HFFc6 (cell line): ENCODE data around the gene GJA3. TPM values are rescaled to one million over a fixed set of nuclear protein-coding genes. Genes with fewer than 3 reads are reported as not detected.

Experiments used
- DNase-seq: peaks from one replicate; pipeline ENCODE4 v3.0.0-alpha.2; 2018
- H3K27ac Mint-ChIP-seq: 2 replicates; pipeline ENCODE4 v1.8.0; 2020; ENCODE audit warnings: mild to moderate bottlenecking, mixed read lengths
- H3K27me3 Mint-ChIP-seq: 2 replicates; pipeline ENCODE4 v1.8.0; 2021; ENCODE audit warnings: mild to moderate bottlenecking, moderate library complexity, mixed read lengths; ENCODE audit not compliant: insufficient read depth
- H3K36me3 Mint-ChIP-seq: 2 replicates; pipeline ENCODE4 v1.8.0; 2021; ENCODE audit warnings: low read depth, mixed read lengths
- H3K4me1 Mint-ChIP-seq: 2 replicates; pipeline ENCODE4 v1.8.0; 2020; ENCODE audit warnings: low read depth, mixed read lengths
- H3K4me3 Mint-ChIP-seq: 2 replicates; pipeline ENCODE4 v1.8.0; 2020; ENCODE audit warnings: mild to moderate bottlenecking, moderate library complexity, mixed read lengths
- H3K9me3 Mint-ChIP-seq: 2 replicates; pipeline ENCODE4 v1.8.0; 2020; ENCODE audit warnings: mild to moderate bottlenecking, mixed read lengths
- CTCF ChIP-seq: fragments of 200-600 bp; sonication (generic); IDR thresholded peaks from 2 replicates; pipeline ENCODE4 v1.5.0; 2021; ENCODE audit warnings: antibody characterized with exemption, mild to moderate bottlenecking
- total RNA-seq, 6 experiments: library from RNA; stranded (reverse); fragmentation: NEBNext Ultra II Directional; extraction: Animal tissue kit (Norgen Biotek cat#: 25700); gene quantifications; 2 replicates in 1 of 6; 3 replicates in 5 of 6; pipeline ENCODE4 v1.2.3, GENCODE V29; 2021

Gene GJA3
- total RNA-seq, 6 experiments from 2014 or later, result 0.09 to 0.14 (median 0.11) TPM

- Mint-ChIP-seq H3K9me3 (no peaks in the 10 kb centered on the region), H3K4me3 (no peak overlapping the region), H3K27ac (no peak overlapping the region), H3K27me3 (peaks cover 34% of the 10 kb centered on the region), H3K36me3 (no peaks in the 10 kb centered on the region), H3K4me1 (no peaks in the 10 kb centered on the region)
- no peak for DNase-seq
- TF ChIP-seq CTCF, result peak; percentile 87
Measured at GRCh38 chr13:20197361-20197834, 36.5 kb upstream of the GJA3 start.

- Mint-ChIP-seq H3K27me3 (peaks cover 47% of the 10 kb centered on the region), H3K4me1 (peaks cover 2% of the 10 kb centered on the region), H3K27ac (no peak overlapping the region), H3K4me3 (no peak overlapping the region), H3K36me3 (no peaks in the 10 kb centered on the region), H3K9me3 (no peaks in the 10 kb centered on the region)
- no peak for DNase-seq
- no peak for TF ChIP-seq CTCF
Measured at GRCh38 chr13:20195801-20196200, 34.9 kb upstream of the GJA3 start.

GRCh38 chr13:20193907-20194631 is 33.2 kb upstream of the GJA3 start:
- Mint-ChIP-seq H3K4me3 (no peak overlapping the region), H3K27ac (no peak overlapping the region), H3K27me3 (peaks cover 48% of the 10 kb centered on the region), H3K36me3 (no peaks in the 10 kb centered on the region), H3K4me1 (peaks cover 9% of the 10 kb centered on the region), H3K9me3 (no peaks in the 10 kb centered on the region)
- TF ChIP-seq CTCF, result no peak
- no peak for DNase-seq

- H3K9me3 Mint-ChIP-seq, result no peaks in the 10 kb centered on the region
- H3K4me1 Mint-ChIP-seq, result peaks cover 9% of the 10 kb centered on the region
- H3K4me3 Mint-ChIP-seq, result no peak overlapping the region
- DNase-seq, result no peak
- TF ChIP-seq CTCF, result no peak
- H3K36me3 Mint-ChIP-seq, result no peaks in the 10 kb centered on the region
- peaks cover 53% of the 10 kb centered on the region for H3K27me3 Mint-ChIP-seq
- no peak overlapping the region for H3K27ac Mint-ChIP-seq
Measured at GRCh38 chr13:20193162-20193906, 32.5 kb upstream of the GJA3 start.

GRCh38 chr13:20192836-20193161 is 31.9 kb upstream of the GJA3 start, which contains the start of gene GJB2:
Gene GJB2, minus strand, starts transcription at chr13:20192938. Its CDS starts 3,357 bp downstream, at chr13:20189581.
- DNase-seq, result no peak
- no peak within 1 kb of the TSS for H3K27ac Mint-ChIP-seq
- H3K36me3 Mint-ChIP-seq, result no peaks in the 10 kb centered on the region
- H3K4me3 Mint-ChIP-seq, result peak within 1 kb of the TSS; percentile 15; the same call in 1 of the 2 replicates
- peaks cover 9% of the 10 kb centered on the region for H3K4me1 Mint-ChIP-seq
- H3K27me3 Mint-ChIP-seq, result peaks cover 53% of the 10 kb centered on the region
- TF ChIP-seq CTCF, result no peak
- H3K9me3 Mint-ChIP-seq, result no peaks in the 10 kb centered on the region
